H1 (cell line): Measurements from ENCODE around the gene RIPOR3. TPM values are rescaled to one million over a fixed set of nuclear protein-coding genes. Genes with fewer than 3 reads are reported as not detected.

Source experiments
- CTCF ChIA-PET: fragments of 300-600 bp; sonication (Branson Sonifier 250); formaldehyde crosslinking; loops from one replicate; lab custom pipeline; 2021; ENCODE audit not compliant: partially characterized antibody; lab: Charles Lee
- POLR2A ChIA-PET: fragments of 300-600 bp; sonication (Branson Sonifier 250); formaldehyde crosslinking; loops from one replicate; lab custom pipeline; 2021; ENCODE audit warnings: inconsistent platforms; ENCODE audit not compliant: partially characterized antibody; lab: Charles Lee
- DNase-seq, 2 experiments: peaks; one replicate each; pipeline versions ENCODE4 v3.0.0 to v3.0.0-alpha.2; 2010 to 2022; ENCODE audit warnings: low spot score in 2 of 2, low read depth in 1 of 2, mixed read lengths in 1 of 2
- FAIRE-seq: peaks from 2 replicates; lab custom pipeline; 2011; peaks lifted over from hg19 to GRCh38; lab: Jason Lieb, UNC
- H2AFZ ChIP-seq: 2 replicates; pipeline ENCODE4 v1.8.1; 2012; ENCODE audit warnings: low read length, inconsistent platforms
- H2AK5ac ChIP-seq: 2 replicates; pipeline ENCODE4 v1.6.1; 2013; ENCODE audit warnings: low read depth, low read length
- H2BK120ac ChIP-seq: replicated peaks from 2 replicates; pipeline ENCODE3; 2013; ENCODE audit warnings: low read depth, low read length, inconsistent platforms
- H2BK12ac ChIP-seq: 2 replicates; pipeline ENCODE4 v1.6.1; 2013; ENCODE audit warnings: low read depth, low read length
- H2BK15ac ChIP-seq: 2 replicates; pipeline ENCODE4 v1.6.1; 2013; ENCODE audit warnings: low read length
- H2BK20ac ChIP-seq: 2 replicates; pipeline ENCODE4 v1.6.1; 2013; ENCODE audit warnings: low read length
- H2BK5ac ChIP-seq: 2 replicates; pipeline ENCODE4 v1.6.1; 2013; ENCODE audit warnings: low read depth, low read length
- H3K14ac ChIP-seq: 2 replicates; pipeline ENCODE4 v1.6.1; 2013; ENCODE audit warnings: inconsistent platforms; ENCODE audit not compliant: insufficient read length
- H3K18ac ChIP-seq: 2 replicates; pipeline ENCODE4 v1.6.1; 2013; ENCODE audit warnings: low read length; ENCODE audit errors: extremely low read depth
- H3K23ac ChIP-seq: 2 replicates; pipeline ENCODE4 v1.6.1; 2013; ENCODE audit warnings: inconsistent platforms; ENCODE audit not compliant: insufficient read length
- H3K23me2 ChIP-seq: 2 replicates; pipeline ENCODE4 v1.6.1; 2013; ENCODE audit warnings: low read depth, low read length
- H3K27ac ChIP-seq: 2 replicates; pipeline ENCODE4 v1.6.1; 2011; ENCODE audit warnings: low read depth, low read length, inconsistent platforms
- H3K27me3 ChIP-seq, 4 experiments: replicated peaks in 1 of 4; 1 replicate in 1 of 4; 2 replicates in 3 of 4; pipeline versions ENCODE4 v1.6.1 to v1.8.1; 2011 to 2013; ENCODE audit warnings: low read length in 3 of 4, mild to moderate bottlenecking in 3 of 4, inconsistent platforms in 2 of 4, mixed read lengths in 2 of 4, moderate library complexity in 1 of 4; ENCODE audit not compliant: control insufficient read depth in 3 of 4, insufficient read depth in 3 of 4; ENCODE audit errors: extremely low read depth in 1 of 4
- H3K36me3 ChIP-seq, 4 experiments: 2 replicates each; pipeline versions ENCODE4 v1.6.1 to v1.8.1; 2011 to 2013; ENCODE audit warnings: mild to moderate bottlenecking in 4 of 4, low read length in 3 of 4, moderate library complexity in 2 of 4, control low read depth in 1 of 4, inconsistent platforms in 1 of 4; ENCODE audit not compliant: insufficient read depth in 4 of 4, control insufficient read depth in 2 of 4
- H3K4ac ChIP-seq: replicated peaks from 2 replicates; pipeline ENCODE3; 2013; ENCODE audit warnings: low read length, low read depth, mixed read lengths, inconsistent platforms; ENCODE audit not compliant: insufficient read length
- H3K4me1 ChIP-seq, 4 experiments: replicated peaks in 1 of 4; 1 replicate in 1 of 4; 2 replicates in 3 of 4; pipeline versions ENCODE4 v1.6.1 to v1.8.1; 2011 to 2013; ENCODE audit warnings: low read length in 3 of 4, inconsistent platforms in 2 of 4, mixed read lengths in 1 of 4; ENCODE audit not compliant: insufficient read depth in 4 of 4, control insufficient read depth in 3 of 4
- H3K4me2 ChIP-seq, 2 experiments: 2 replicates each; pipeline versions ENCODE4 v1.6.1 to v1.8.1; 2011 to 2013; ENCODE audit warnings: low read depth in 2 of 2, low read length in 2 of 2, control low read depth in 1 of 2, inconsistent platforms in 1 of 2, mild to moderate bottlenecking in 1 of 2; ENCODE audit not compliant: insufficient read depth in 1 of 2
- H3K4me3 ChIP-seq, 4 experiments: fragments of 200-600, 300-600 bp in 1 of 4; sonication (generic), shearing (Covaris generic), sonication (Bioruptor Twin) in 1 of 4; 2 replicates each; pipeline versions ENCODE4 v1.5.1 to v1.8.1; 2011 to 2016; ENCODE audit warnings: low read length in 4 of 4, low read depth in 3 of 4, control low read depth in 2 of 4, inconsistent platforms in 2 of 4, mild to moderate bottlenecking in 2 of 4, mixed read lengths in 1 of 4, moderate library complexity in 1 of 4; ENCODE audit not compliant: insufficient read depth in 2 of 4; ENCODE audit errors: extremely low read depth in 1 of 4
- H3K56ac ChIP-seq: replicated peaks from 2 replicates; pipeline ENCODE3; 2013; ENCODE audit warnings: low read depth, mild to moderate bottlenecking, mixed read lengths, low read length, inconsistent platforms; ENCODE audit not compliant: insufficient read length
- H3K79me1 ChIP-seq: 2 replicates; pipeline ENCODE4 v1.6.1; 2013; ENCODE audit warnings: low read depth, low read length, control low read depth
- H3K79me2 ChIP-seq, 2 experiments: 2 replicates each; pipeline versions ENCODE4 v1.6.1 to v1.8.1; 2012 to 2013; ENCODE audit warnings: low read length in 2 of 2, mild to moderate bottlenecking in 2 of 2, inconsistent platforms in 1 of 2; ENCODE audit not compliant: insufficient read depth in 2 of 2, control insufficient read depth in 1 of 2
- H3K9ac ChIP-seq, 4 experiments: replicated peaks in 1 of 4; 1 replicate in 1 of 4; 2 replicates in 3 of 4; pipeline versions ENCODE4 v1.6.1 to v1.8.1; 2011 to 2013; ENCODE audit warnings: low read depth in 3 of 4, low read length in 3 of 4, control low read depth in 2 of 4, mild to moderate bottlenecking in 2 of 4, moderate library complexity in 2 of 4, inconsistent platforms in 1 of 4; ENCODE audit errors: extremely low read depth in 1 of 4
- H3K9me3 ChIP-seq, 2 experiments: 2 replicates each; pipeline versions ENCODE4 v1.6.1 to v1.8.1; 2012 to 2013; ENCODE audit warnings: mild to moderate bottlenecking in 2 of 2, moderate library complexity in 2 of 2, control low read depth in 1 of 2, inconsistent platforms in 1 of 2, low read depth in 1 of 2, low read length in 1 of 2, mixed read lengths in 1 of 2; ENCODE audit not compliant: insufficient read depth in 2 of 2
- H4K20me1 ChIP-seq, 2 experiments: replicated peaks in 1 of 2; 2 replicates each; pipeline versions ENCODE3 to v1.8.1; 2011 to 2013; ENCODE audit warnings: inconsistent platforms in 2 of 2, low read length in 2 of 2, mild to moderate bottlenecking in 1 of 2; ENCODE audit not compliant: insufficient read depth in 2 of 2, control insufficient read depth in 1 of 2
- H4K5ac ChIP-seq: 2 replicates; pipeline ENCODE4 v1.6.1; 2013; ENCODE audit warnings: low read length, low read depth, mixed read lengths, inconsistent platforms; ENCODE audit not compliant: insufficient read length
- H4K8ac ChIP-seq: 2 replicates; pipeline ENCODE4 v1.8.0; 2013; ENCODE audit warnings: mild to moderate bottlenecking, moderate library complexity, low read length, inconsistent platforms; ENCODE audit not compliant: insufficient read depth; ENCODE audit errors: extremely low read depth
- H4K91ac ChIP-seq: replicated peaks from 2 replicates; pipeline ENCODE3; 2013; ENCODE audit warnings: low read length, mixed read lengths, inconsistent platforms; ENCODE audit not compliant: insufficient read length
- CTBP2 ChIP-seq: IDR thresholded peaks from 2 replicates; pipeline ENCODE4 v1.7.0; 2011; ENCODE audit warnings: borderline replicate concordance, mild to moderate bottlenecking, moderate library complexity, mixed read lengths, low read length; ENCODE audit not compliant: insufficient read depth, insufficient read length
- NRF1 ChIP-seq: IDR thresholded peaks from 2 replicates; pipeline ENCODE4 v1.6.1; 2011; ENCODE audit warnings: mild to moderate bottlenecking, low read depth, low read length, improper control_type of control experiment
- SIRT6 ChIP-seq: IDR thresholded peaks from one replicate; pipeline ENCODE4 v1.7.1; 2012; ENCODE audit warnings: low read length, inconsistent platforms
- YY1 ChIP-seq: IDR thresholded peaks from 2 replicates; pipeline ENCODE4 v1.6.1; 2011; ENCODE audit warnings: low read depth, mild to moderate bottlenecking, low read length
- WGBS, 2 experiments: shearing (Covaris generic) in 1 of 2; methylation state at CpG; one replicate each; pipeline versions ENCODE4 v1.1.6 to v1.1.7; 2013 to 2015; ENCODE audit warnings: low lambda C conversion rate in 2 of 2, mixed read lengths in 2 of 2, inconsistent platforms in 1 of 2, low coverage in 1 of 2, missing lambda C conversion rate in 1 of 2; ENCODE audit not compliant: insufficient replicate concordance in 2 of 2, insufficient coverage in 1 of 2, insufficient read length in 1 of 2; ENCODE audit errors: extremely low coverage in 1 of 2, missing lambda C conversion rate in 1 of 2; 5-methylcytosine and 5-hydroxymethylcytosine counted together
- polyA plus RNA-seq, 7 experiments: library from polyadenylated mRNA; depleted of rRNA in 3 of 7; stranded (reverse) in 5 of 7; unstranded in 2 of 7; fragments of >200 nt in 5 of 7; fragments of 200-250 nt in 2 of 7; gene quantifications; 1 replicate in 5 of 7; 2 replicates in 1 of 7; 4 replicates in 1 of 7; pipeline versions ENCODE4 v1.2.1 to v1.2.3, GENCODE V29; 2011 to 2013; ENCODE audit warnings: missing spikeins in 2 of 7, mixed read lengths in 2 of 7
- total RNA-seq: library from RNA; stranded (reverse); fragmentation: NEBNext Ultra II Directional; extraction: Animal tissue kit (Norgen Biotek cat#: 25700); gene quantifications from 2 replicates; pipeline ENCODE4 v1.2.1, GENCODE V29; 2021

The RIPOR3 gene
- total and polyA plus RNA-seq, 2 of the 8 experiments (the other 6 are each of a cell fraction or from before 2014, with no cell fraction given) = 3.6 to 4.5 TPM

GRCh38 chr20:50613438-50614169 is 77.7 kb downstream of the RIPOR3 start:
- Histone ChIP-seq H4K91ac (no peak overlapping the region), H3K56ac (no peak overlapping the region), H2BK5ac (no peak overlapping the region), H3K9me3 (no peaks in the 10 kb centered on the region), H2BK12ac (no peak overlapping the region), H3K4me1 (peaks cover 0 to 8% (median 2%) of the 10 kb centered on the region in 4 experiments; a peak in 3 of 7 replicates), H3K27ac (no peak overlapping the region), H3K18ac (no peak overlapping the region), H3K36me3 (no peaks in the 10 kb centered on the region), H4K20me1 (no peaks in the 10 kb centered on the region), H3K27me3 (no peaks in the 10 kb centered on the region), H2AK5ac (no peak overlapping the region), H3K14ac (no peak overlapping the region), H4K8ac (peak overlapping the region; percentile 59; the same call in 1 of the 2 replicates), H3K4me3 (no peak overlapping the region), H2AFZ (no peak overlapping the region), H2BK120ac (no peak overlapping the region), H3K9ac (no peak overlapping the region), H2BK20ac (no peak overlapping the region), H4K5ac (no peak overlapping the region), H3K79me2 (no peaks in the 10 kb centered on the region), H3K79me1 (no peaks in the 10 kb centered on the region), H3K23me2 (no peaks in the 10 kb centered on the region), H3K4ac (no peak overlapping the region), H2BK15ac (no peak overlapping the region), H3K23ac (no peak overlapping the region), H3K4me2 (no peak overlapping the region)
- WGBS, 2 experiments = 90% methylated on average over 15 of the region's 15 CpGs; no CpG with 5 or more reads in 1 of the 2 experiments
- DNase-seq (no peak), FAIRE-seq (no peak)
- POLR2A ChIA-PET = no interaction called here
- CTCF ChIA-PET = interaction anchor here (0.6 to 2.4 kb wide), 8 partner anchors 13 to 713 kb away, joined by 3 to 9 read pairs (median 3); partner anchors contain the start of gene BCAS4
- TF ChIP-seq YY1 (no peak), NRF1 (no peak), SIRT6 (no peak), CTBP2 (no peak)
